Measurements from ENCODE around the gene SMAD5. TPM values are rescaled to one million over a fixed set of nuclear protein-coding genes. Genes with fewer than 3 reads are reported as not detected.

Gene SMAD5
- total RNA-seq, 1 experiment from 2014 or later = 64.3 TPM

- TF ChIP-seq ZBTB33 (IDR thresholded peaks at IDR 0.05; ENCODE audit: extremely low read depth, insufficient replicate concordance, low read length) (no peak), MAX (IDR thresholded peaks at IDR 0.05) (no peak), JUND (IDR thresholded peaks at IDR 0.05) (no peak), CBX3 (IDR thresholded peaks at IDR 0.05; ENCODE audit: low read depth) (no peak), EZH2 (IDR thresholded peaks at IDR 0.05) (no peak), TCF7L2 (IDR thresholded peaks at IDR 0.05; ENCODE audit: borderline replicate concordance, extremely low read depth, insufficient read depth, insufficient read length) (no peak), EZH2phosphoT487 (IDR thresholded peaks at IDR 0.05; ENCODE audit: borderline replicate concordance) (no peak), SIN3A (IDR thresholded peaks at IDR 0.05; ENCODE audit: low read depth) (no peak), ZFX (IDR thresholded peaks at IDR 0.05) (no peak)
Measured at GRCh38 chr5:136208916-136209315, 76.3 kb downstream of the SMAD5 start (continued).

- H2AFZ ChIP-seq (ENCODE audit: low read depth, low read length, poor library complexity, severe bottlenecking) = no peak overlapping the region
- H4K20me1 ChIP-seq (ENCODE audit: insufficient read depth) = no peaks in the 10 kb centered on the region
- H3K9me2 ChIP-seq (ENCODE audit: insufficient read depth) = no peaks in the 10 kb centered on the region
- no peaks in the 10 kb centered on the region for H3K27me3 ChIP-seq (ENCODE audit: insufficient read depth, low read length)
- CTCF ChIA-PET = no interaction called here
- DNase-seq (ENCODE audit: low read depth, low spot score) = no peak
- ATAC-seq = no peak
- no peak overlapping the region for H3K4me3 ChIP-seq (replicated peaks in 1 of 2; ENCODE audit: low read depth in 1 of 2, low read length in 2 of 2)
- no peak overlapping the region for H3K27ac ChIP-seq (ENCODE audit: low read depth, low read length)
- POLR2A ChIA-PET = no interaction called here
- H3K4me2 ChIP-seq (ENCODE audit: low read length) = no peak overlapping the region
- RAD21 ChIA-PET (ENCODE audit: low non-redundant PET in 1 of 2, low total read pairs in 2 of 2, uncharacterized antibody in 2 of 2, unreplicated experiment in 2 of 2) = no interaction called here
- BruUV-seq (replicated peaks) = no TSS peak
- intact Hi-C loops (cut with micrococcal nuclease) = no loop called here
- no peaks in the 10 kb centered on the region for H3K4me1 ChIP-seq (ENCODE audit: control insufficient read depth in 1 of 2, insufficient read depth in 2 of 2, low read length in 2 of 2)
- no peaks in the 10 kb centered on the region for H3K79me2 ChIP-seq (ENCODE audit: insufficient read depth, low read length)
- H3K9me3 ChIP-seq (ENCODE audit: control insufficient read depth in 1 of 2, insufficient read depth in 1 of 2, low read depth in 1 of 2, low read length in 2 of 2) = no peaks in the 10 kb centered on the region
- H3K36me3 ChIP-seq (ENCODE audit: control insufficient read depth in 1 of 2, insufficient read depth in 2 of 2, low read length in 2 of 2) = no peaks in the 10 kb centered on the region
- no peak overlapping the region for H3K9ac ChIP-seq (ENCODE audit: low read length)
- TF ChIP-seq CTCF (IDR thresholded peaks at IDR 0.05 in 2 of 3, conservative IDR thresholded peaks at IDR 0.05 in 1 of 3; ENCODE audit: borderline replicate concordance in 1 of 3, insufficient read depth in 1 of 3, low read depth in 2 of 3, low read length in 2 of 3) (no peak), ZBTB33 (IDR thresholded peaks at IDR 0.05; ENCODE audit: extremely low read depth, insufficient replicate concordance, low read length) (no peak), ZFX (IDR thresholded peaks at IDR 0.05) (no peak), EGR1 (IDR thresholded peaks at IDR 0.05; ENCODE audit: low read depth) (no peak)
Measured at GRCh38 chr5:136209346-136209910, 76.8 kb downstream of the SMAD5 start.
